H1 (cell line): ENCODE results near the gene ACACA.

Source experiments
- CHD1 ChIP-seq: IDR thresholded peaks from 2 replicates; pipeline ENCODE4 v1.6.1; 2012; ENCODE audit warnings: low read depth, low read length, improper control_type of control experiment
- EZH2 ChIP-seq: fragments of 200-600 bp; sonication (generic); IDR thresholded peaks from 2 replicates; pipeline ENCODE4 v1.7.1; 2012; ENCODE audit warnings: low read depth, mild to moderate bottlenecking, moderate library complexity, low read length, inconsistent platforms; ENCODE audit not compliant: severe bottlenecking
- JUN ChIP-seq: IDR thresholded peaks from 2 replicates; pipeline ENCODE4 v1.6.1; 2011; ENCODE audit warnings: low read depth, mild to moderate bottlenecking, improper control_type of control experiment, low read length
- JUND ChIP-seq: IDR thresholded peaks from 2 replicates; pipeline ENCODE4 v1.6.1; 2011; ENCODE audit warnings: mild to moderate bottlenecking, improper control_type of control experiment, low read length
- MAFK ChIP-seq: IDR thresholded peaks from 2 replicates; pipeline ENCODE4 v1.6.1; 2012; ENCODE audit warnings: low read depth, mild to moderate bottlenecking, improper control_type of control experiment, low read length
- POU5F1 ChIP-seq: IDR thresholded peaks from 2 replicates; pipeline ENCODE4 v1.6.1; 2011; ENCODE audit warnings: low read depth, mild to moderate bottlenecking, low read length, moderate library complexity
- SUZ12 ChIP-seq: fragments of 200-600 bp; sonication (generic); IDR thresholded peaks from 2 replicates; pipeline ENCODE4 v1.6.1; 2012; ENCODE audit warnings: mild to moderate bottlenecking, inconsistent platforms, low read length, moderate library complexity, mixed read lengths
- YY1 ChIP-seq: IDR thresholded peaks from 2 replicates; pipeline ENCODE4 v1.6.1; 2011; ENCODE audit warnings: low read depth, mild to moderate bottlenecking, low read length
- TF ChIP-seq, protein P1 (sequence below), 3 experiments: IDR thresholded peaks; 1 replicate in 2 of 3; 2 replicates in 1 of 3; pipeline versions ENCODE4 v1.5.1 to v1.6.1; 2011; ENCODE audit warnings: low read length in 3 of 3, mild to moderate bottlenecking in 3 of 3, inconsistent platforms in 2 of 3, low read depth in 1 of 3, moderate library complexity in 1 of 3; ENCODE audit not compliant: insufficient read depth in 1 of 3; ENCODE audit errors: control extremely low read depth in 1 of 3
- TF ChIP-seq, protein P2 (sequence below): IDR thresholded peaks from 2 replicates; pipeline ENCODE4 v1.6.1; 2011; ENCODE audit warnings: low read length, improper control_type of control experiment
- TF ChIP-seq, protein P3 (sequence below): IDR thresholded peaks from 2 replicates; pipeline ENCODE4 v1.6.1; 2011; ENCODE audit warnings: low read depth, mild to moderate bottlenecking, low read length; ENCODE audit not compliant: insufficient read depth

DNA sequence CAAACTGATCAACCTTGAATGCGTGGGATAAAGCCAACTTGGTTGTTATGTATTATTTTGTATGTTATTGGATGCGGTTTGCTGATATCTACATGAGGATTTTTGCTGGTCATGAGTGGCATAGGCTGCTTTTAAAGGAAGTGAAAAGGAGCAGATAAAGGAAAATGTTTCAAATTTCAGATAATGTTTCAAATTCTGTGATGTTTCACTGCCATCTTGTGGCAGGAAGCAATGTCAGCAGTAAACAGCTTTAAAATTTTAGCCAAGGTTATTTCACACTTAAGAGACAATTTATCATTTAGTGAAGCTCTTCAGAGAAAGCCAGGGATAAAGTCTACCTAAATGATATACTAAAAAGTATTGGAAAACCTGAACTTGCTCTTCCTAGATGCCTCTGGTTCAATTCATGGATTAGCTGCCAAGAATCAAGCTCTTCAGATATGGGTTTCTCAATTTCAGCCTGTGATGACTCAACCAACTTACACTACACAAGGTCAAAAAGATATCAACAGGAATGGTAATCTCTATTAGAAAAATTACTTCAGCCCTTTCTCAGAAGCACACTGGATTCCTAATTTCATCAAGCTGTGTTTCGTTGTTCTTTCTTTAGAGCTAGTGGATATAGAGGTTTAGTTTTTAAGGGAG lies 166.8 kb downstream of the ACACA start:
- TF ChIP-seq MAFK: no peak
- no peak for TF ChIP-seq CHD1
- no peak for TF ChIP-seq JUND
- TF ChIP-seq, protein P1, sequence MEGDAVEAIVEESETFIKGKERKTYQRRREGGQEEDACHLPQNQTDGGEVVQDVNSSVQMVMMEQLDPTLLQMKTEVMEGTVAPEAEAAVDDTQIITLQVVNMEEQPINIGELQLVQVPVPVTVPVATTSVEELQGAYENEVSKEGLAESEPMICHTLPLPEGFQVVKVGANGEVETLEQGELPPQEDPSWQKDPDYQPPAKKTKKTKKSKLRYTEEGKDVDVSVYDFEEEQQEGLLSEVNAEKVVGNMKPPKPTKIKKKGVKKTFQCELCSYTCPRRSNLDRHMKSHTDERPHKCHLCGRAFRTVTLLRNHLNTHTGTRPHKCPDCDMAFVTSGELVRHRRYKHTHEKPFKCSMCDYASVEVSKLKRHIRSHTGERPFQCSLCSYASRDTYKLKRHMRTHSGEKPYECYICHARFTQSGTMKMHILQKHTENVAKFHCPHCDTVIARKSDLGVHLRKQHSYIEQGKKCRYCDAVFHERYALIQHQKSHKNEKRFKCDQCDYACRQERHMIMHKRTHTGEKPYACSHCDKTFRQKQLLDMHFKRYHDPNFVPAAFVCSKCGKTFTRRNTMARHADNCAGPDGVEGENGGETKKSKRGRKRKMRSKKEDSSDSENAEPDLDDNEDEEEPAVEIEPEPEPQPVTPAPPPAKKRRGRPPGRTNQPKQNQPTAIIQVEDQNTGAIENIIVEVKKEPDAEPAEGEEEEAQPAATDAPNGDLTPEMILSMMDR (IDR thresholded peaks at IDR 0.05; ENCODE audit: control extremely low read depth in 1 of 3, insufficient read depth in 1 of 3, low read depth in 1 of 3, low read length in 3 of 3): peak in 2 of 3 experiments; percentile 43 to 70; a peak in 2 of 4 replicates
- no peak for TF ChIP-seq SUZ12
- TF ChIP-seq, protein P2, sequence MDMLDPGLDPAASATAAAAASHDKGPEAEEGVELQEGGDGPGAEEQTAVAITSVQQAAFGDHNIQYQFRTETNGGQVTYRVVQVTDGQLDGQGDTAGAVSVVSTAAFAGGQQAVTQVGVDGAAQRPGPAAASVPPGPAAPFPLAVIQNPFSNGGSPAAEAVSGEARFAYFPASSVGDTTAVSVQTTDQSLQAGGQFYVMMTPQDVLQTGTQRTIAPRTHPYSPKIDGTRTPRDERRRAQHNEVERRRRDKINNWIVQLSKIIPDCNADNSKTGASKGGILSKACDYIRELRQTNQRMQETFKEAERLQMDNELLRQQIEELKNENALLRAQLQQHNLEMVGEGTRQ: no peak
- TF ChIP-seq EZH2: no peak
- TF ChIP-seq, protein P3, sequence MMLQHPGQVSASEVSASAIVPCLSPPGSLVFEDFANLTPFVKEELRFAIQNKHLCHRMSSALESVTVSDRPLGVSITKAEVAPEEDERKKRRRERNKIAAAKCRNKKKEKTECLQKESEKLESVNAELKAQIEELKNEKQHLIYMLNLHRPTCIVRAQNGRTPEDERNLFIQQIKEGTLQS: no peak
- TF ChIP-seq POU5F1: no peak
- no peak for TF ChIP-seq YY1
- no peak for TF ChIP-seq JUN
